ENCODE data around the gene LDLRAD2. TPM values are rescaled to one million over a fixed set of nuclear protein-coding genes. Genes with fewer than 3 reads are reported as not detected.

LDLRAD2 gene
- total RNA-seq, 1 donor from 2014 or later: not detected

DNA sequence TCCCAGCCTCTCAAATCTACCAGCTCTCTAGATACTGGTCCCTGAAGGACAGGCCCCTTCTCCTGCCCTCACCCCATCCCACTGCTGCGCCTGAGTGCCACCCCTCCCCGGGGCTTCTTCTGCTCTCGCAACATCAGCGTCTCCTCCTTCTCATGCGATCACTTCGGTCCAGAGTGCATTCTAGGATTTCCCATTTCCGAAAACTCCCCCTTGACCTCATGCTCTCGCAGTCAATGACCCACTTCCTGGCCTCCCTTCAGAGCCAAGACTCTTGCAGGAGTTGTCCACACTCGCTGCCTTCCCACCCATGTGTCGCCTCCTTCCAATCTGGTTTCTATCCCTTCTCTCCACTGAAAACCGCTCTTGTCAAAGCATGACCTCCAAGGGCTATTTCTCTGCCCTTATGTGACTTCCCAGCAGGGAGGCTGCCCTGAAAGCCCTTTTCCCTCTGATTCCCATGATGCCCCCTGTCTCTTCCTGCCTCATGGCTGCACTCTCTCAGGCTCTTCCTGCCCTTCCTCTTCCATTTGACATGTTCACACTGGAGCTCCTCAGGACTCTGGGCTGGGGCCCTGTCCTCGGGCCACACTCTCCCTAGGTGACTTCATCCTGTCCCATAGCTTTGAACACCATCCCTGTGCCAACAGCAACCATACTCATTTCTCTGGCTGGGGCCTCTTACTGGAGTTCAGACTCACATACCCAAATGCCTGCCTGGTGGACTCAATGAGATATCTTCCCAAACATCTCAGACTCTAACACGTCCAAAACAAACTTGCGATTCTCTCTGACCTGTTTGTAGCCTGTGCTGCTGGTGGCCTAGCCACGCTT is 46.0 kb downstream of the LDLRAD2 start:
- peak; percentile 35 for ATAC-seq
- DNase-seq (ENCODE audit: low spot score): no peak

DNA sequence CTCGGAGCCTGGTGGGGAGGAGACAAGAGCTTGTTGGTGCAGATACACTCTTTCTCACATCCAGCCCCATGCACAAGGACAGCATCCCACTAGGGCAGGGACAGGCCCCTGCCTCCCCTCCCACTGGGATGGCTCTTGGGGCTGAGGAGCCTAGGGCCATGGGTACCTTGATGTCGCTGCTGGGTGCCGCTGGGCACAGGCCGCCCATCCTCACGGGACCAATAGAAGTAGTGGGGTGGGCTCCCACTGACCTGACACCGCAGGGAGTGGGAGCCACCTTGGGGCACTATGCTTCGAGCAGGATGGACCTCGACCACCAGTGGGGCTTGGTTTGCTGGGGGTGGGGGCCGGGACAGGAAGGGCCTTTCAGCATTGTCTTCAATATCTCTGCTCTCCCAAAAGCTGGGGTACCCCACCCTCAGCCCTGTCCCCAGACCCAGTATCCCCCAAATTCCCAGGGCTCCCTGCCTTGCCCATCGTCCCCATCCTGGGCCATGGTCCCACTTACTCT is 47.7 kb downstream of the LDLRAD2 start:
- ATAC-seq (no peak), DNase-seq (ENCODE audit: low spot score) (no peak)

DNA sequence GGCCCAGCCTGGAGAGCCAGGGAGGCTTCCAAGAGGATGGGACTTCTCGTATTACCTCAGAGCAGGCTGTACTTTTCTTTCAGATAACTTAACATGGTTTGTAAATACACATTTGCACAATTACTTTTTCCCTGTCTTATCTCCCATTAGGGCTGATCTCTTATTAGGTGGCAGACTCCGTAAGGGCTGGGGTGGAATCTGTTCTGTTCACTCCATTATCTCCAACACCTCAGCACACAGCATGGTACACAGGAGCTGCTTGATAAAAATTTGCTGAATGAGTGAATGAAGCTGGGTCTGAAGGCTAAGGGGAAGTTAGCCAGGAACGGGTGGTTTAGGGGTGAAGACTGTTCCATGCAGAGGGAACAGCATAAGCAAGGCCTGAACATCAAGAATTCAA is 48.9 kb downstream of the LDLRAD2 start:
- ATAC-seq: no peak
- no peak for DNase-seq (ENCODE audit: low spot score)

DNA sequence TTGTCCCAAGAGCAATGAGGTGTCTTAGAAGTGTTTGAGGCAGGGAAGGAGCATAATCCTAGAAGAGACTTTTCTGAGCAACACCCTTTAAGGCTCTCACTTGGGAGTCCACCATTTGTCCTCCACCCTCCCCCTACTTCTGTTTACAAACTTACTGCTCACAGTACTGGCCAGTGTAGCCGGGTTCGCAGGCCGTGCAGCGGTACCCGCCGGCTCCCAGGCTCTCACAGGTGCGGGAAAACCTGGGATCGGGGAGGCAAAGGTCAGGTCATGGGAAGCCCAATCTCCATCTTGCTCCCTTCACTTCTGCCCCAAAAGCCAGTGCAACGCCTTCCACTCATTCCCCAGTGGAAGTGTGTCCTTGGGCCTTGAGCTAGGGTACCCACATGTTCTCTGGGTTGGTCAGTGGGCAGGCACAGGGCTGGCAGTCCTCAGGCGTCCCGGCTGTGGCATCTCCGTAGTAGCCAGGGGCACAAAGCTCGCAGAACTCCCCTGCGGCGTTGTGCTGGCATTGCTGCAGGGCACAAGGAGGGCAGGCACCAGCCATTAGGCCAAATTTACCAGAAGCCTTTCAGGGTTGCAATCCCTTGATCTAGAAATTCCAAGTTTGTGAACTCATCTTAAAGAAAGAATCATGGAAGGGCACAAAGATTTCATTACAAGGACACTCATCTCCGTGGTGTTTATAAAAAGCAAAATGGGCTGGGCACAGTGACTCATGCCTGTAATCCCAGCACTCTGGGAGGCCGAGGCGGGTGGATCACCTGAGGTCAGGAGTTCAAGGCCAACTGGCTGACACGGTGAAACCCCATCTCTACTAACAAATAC is 49.8 kb downstream of the LDLRAD2 start:
- ATAC-seq: no peak

DNA sequence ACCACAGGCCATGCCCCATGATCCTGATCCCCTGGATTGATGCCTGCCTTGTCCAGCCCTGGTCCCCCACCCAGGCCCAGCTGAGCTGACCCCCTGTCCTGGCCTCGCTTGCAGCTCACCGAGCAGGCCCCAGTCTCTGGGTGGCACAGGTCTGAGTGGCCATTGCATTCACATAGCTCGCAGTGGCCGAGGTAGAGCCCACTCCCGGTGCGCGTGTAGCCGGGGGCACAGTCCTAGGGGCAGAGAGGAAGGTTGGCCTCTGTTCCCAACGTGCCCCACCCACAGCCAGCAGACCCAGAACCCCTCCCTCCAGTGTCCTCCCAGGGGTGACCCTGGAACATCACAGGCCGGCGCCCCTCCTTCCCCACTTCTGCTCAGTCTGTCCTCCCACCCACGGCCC is 51.9 kb downstream of the LDLRAD2 start:
- DNase-seq (ENCODE audit: low spot score) (no peak), ATAC-seq (no peak)

More for the DNA sequence above, 49.8 kb downstream of the LDLRAD2 start:
- DNase-seq (ENCODE audit: low spot score): no peak

DNA sequence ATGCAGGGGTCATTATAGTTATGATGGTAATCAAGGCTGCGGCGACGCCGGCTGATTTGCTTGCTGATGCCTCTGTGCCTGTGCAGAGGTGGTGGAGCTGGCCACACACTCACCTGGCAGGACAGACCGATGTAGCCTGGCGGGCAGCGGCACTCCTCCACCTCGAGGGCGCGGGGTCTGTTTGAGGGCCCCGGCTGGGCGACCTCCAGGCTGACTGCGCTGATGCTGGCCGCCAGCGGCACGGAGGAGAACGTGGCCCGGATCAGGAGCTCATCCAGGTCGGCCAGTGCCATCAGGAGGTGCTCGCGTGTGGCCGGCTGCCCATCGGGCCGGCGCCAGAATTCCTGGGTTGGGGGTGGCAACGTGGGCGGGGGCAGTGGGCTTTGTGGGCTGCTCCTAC is 52.7 kb downstream of the LDLRAD2 start:
- ATAC-seq: no peak
- DNase-seq (ENCODE audit: low spot score): no peak

DNA sequence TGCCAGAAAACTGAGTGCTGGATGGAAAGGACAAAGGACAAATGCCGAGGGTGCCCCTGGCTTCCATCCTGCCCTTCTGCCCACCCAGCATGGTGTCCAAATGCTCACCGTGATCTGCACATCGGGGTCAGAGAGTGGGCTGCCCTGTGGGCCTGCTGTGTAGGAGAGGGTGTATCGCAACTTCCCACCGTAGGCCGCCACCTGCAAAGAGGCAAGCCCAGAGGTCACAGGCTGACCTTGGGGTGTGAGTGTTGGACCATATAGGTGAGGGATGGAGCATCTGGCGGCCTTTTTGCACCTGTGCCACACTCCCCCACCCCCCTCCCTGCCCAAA is 53.5 kb downstream of the LDLRAD2 start:
- ATAC-seq (no peak), DNase-seq (ENCODE audit: low spot score) (no peak)

DNA sequence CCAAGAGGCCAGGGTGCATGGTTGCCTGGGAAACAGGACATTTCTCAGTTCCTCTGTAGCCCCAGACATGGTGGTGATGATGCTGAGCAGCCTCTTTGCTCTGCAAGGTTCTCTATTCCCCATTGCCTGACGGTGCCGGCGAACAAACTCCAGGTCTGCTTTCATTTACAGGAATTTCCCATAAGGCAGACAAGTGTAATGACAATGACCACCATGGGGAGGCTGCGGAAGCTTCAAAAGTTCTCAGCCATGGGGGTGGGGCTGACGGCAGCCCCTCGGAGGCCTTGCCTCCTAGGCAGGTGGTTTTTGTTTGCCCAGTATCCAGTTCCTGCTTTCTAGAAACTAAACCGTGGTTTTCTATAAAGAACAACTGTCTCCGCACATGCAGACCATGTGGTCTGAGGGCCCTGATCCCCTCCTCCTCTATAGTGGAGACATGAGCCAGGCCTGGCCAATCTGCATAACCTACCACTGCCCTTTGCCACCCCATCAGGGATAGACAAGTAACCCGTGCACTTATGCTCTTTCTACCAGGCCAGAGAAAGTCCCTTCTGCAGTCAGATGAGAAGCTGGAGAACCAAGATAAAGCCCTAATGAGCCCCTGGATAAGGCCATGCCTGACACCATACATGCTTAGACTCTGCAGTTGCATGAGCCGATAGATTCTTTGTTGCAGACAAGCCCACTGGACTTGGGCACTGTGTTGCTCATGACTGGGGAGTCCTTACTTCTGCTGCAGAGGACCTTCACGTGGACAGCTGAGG is 54.1 kb downstream of the LDLRAD2 start:
- DNase-seq (ENCODE audit: low spot score) (no peak), ATAC-seq (no peak)

DNA sequence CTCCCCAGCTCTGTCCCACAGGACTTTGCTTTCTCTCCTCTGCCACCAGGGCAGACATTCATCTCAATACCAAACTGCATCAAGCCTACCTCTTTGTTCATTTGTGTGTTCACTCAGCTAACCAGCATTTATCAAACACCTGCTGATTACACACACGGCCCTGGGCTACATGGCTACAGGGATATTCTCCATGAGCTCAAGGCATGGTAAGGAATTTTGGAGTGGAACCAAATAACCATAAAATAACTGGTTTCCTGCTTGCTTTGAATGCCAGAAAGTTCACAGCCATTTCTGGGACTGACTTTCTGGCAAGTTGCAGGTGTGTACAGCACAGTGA is 54.6 kb downstream of the LDLRAD2 start:
- ATAC-seq (no peak), DNase-seq (ENCODE audit: low spot score) (no peak)

DNA sequence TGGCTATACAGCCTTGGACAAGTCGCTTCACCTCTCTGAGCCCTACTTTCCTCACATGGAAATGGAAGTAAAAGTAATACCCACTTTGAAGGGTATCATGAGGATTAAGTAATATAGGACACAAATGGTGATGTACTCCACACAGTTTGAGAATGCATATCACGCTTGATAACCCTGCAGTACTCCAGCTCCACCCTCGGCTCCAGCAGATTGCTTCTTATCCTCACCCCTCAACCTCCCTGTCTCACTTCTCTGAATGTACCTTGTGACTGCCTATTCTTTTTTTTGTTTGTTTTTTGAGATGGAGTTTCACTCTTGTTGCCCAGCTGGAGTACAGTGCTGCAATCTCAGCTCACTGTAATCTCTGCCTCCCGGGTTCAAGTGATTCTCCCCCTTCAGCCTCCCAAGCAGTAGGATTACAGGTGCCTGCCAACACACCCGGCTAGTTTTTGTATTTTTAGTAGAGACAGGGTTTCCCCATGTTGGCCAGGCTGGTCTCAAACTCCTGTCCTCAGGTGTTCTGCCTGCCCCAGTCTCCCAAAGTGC is 55.5 kb downstream of the LDLRAD2 start:
- no peak for ATAC-seq
- DNase-seq (ENCODE audit: low spot score): no peak

DNA sequence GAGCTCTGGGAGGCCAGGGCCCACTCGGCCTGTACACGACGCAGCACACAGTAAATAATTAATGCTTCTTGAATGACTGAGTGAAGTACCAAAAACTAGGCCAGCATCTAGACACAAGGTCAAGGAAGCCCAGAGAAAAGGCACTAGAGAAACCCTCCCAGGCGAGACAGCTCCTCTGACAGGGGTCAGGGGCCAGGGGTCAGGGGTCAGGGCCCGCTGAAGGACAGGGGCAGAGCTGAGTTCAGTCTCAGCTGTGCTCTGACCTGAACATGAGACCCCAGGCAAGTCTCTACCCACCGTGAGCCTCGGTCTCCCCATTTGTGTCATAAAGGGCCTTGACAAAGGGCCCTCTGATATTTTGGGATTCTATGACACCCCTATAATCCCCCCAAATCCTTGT is 56.4 kb downstream of the LDLRAD2 start:
- DNase-seq (ENCODE audit: low spot score) (no peak), ATAC-seq (no peak)

DNA sequence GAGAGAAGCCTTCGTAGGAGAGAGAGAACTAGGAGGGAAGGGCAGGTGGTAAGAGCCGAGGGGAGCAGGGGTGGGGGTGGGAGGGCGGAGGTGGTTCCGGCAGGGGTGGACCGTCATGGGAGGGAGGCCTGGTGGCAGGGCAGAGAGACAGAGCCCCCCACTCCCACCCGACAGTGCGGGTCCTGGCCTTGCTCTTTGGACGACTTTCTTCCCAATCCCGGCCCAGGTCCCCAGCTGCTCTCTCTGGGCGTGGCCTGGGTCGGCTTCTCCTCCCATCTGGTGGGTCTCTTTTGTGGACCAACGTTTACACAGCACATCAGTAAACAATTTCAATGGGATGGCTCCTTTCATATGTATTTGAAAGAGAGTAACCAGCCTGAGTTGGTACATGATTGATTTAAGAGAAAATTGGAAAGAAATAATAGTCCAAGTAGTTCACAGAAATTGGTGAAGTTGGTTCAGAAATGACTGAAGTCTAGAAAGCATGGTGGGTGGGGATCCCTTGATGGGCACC is 56.9 kb downstream of the LDLRAD2 start:
- DNase-seq (ENCODE audit: low spot score) (no peak), ATAC-seq (no peak)

DNA sequence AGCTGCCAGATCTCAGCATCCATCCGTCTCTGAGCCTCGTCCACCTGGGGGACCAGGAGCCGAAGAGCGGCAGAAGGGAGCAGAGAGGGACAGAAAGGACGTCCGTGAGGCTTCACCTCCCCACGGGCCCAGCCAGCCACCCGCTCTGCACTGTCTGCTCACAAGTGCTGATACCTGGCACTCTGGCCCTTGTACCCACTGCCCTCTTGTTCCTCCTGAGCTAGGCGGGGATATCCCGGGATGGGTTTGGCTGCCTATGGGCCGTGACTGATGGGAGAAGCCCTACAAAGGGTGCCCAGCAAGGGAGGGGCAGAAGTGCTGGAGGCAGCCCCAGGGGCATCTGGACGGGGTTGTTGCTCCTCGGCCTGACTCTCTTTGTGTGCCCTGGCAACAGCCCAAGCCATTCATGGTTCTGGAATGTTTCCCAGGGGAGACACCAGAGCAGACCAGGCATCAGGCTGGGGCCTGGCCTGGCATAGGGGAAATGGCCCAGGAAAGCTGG is 57.6 kb downstream of the LDLRAD2 start:
- ATAC-seq: peak; percentile 60
- DNase-seq (ENCODE audit: low spot score): no peak

DNA sequence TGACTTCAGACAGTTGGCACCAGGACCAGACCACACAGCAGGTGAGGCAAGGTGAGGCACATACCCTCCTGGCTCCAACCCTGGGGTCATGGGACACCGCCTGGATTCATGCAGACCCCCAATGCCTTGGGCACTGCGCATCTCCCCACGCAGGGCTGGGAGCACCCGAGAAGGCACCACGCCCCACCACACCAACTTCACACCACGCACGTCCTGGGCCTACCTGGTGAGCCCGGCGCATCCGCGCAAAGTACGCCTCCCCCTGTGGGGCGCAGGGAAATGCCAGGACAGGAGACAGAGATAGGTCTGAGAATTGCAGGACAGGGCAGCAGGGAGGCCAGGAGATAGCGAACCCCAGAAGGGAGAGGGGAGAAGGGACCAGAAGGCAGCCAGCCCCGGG is 58.5 kb downstream of the LDLRAD2 start:
- ATAC-seq (no peak), DNase-seq (ENCODE audit: low spot score) (no peak)

DNA sequence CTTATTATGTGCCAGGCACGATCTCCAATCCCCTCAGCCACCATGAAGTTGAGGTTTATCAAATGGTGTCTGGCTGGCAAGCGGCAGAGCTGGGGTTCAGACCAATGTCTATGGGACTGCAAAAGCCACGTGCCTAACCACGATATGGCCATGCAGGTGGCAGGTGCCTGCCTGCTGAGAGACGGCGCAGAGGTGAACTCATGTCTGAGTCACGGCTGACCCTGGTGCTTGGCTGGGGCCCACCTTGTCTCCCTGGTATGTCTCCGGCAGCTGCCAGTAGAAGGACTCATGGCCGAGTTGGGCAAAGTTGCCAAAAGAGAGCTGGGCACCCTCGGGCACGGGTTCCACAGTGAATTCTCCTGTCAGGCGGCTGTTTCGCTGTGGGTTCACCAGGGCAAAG is 59.9 kb downstream of the LDLRAD2 start:
- ATAC-seq (no peak), DNase-seq (ENCODE audit: low spot score) (no peak)

DNA sequence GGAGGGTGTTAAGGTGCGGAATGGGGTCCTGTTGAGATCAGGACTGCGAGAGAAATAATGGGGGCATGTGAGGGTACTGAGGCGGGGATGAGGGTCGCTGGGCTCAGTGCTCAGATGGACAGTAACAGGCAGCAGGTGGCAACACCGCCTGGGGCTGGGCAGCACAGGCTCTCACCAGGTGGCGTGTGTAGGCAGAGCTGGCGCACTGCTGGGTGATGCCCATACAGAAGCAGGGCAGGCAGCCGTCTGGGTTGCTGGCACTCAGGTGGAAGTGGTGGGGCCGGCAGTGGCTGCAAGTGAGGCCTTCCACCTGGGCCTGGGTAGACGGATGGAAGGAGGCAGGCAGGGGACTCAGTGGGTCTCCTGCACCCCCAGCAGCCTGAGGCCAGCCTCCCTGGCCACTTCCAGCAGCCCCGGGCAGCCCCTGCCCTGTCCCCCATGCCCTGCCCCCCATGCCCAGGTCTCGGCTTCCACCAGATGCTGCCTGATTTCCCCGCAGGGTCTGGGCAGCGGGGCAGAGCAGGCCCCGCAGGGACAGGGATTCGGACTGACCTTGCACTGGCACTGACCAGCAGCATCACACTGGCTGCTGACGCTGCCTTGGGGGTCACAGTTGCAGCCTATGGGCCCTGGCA is 60.5 kb downstream of the LDLRAD2 start:
- ATAC-seq (no peak), DNase-seq (ENCODE audit: low spot score) (no peak)

DNA sequence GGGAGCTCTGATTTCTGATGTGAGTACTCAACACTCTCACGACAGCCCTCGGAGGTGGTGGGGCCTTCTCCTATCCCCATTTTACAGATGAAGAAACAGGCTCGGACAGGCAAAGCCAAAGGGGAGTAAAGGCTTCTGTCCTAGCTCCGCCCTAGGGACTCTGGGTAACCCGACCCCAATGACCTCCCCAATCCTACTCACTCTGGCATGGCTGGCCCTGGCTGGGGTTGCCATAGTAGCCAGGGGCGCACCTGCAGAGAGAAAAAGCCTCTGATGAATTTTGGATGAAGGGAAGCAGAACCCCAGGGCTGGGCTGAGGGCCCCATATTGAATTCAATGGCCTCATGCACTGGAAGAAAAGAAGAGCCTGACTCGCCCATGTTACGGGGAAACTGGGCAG is 61.1 kb downstream of the LDLRAD2 start:
- ATAC-seq (no peak), DNase-seq (ENCODE audit: low spot score) (no peak)

DNA sequence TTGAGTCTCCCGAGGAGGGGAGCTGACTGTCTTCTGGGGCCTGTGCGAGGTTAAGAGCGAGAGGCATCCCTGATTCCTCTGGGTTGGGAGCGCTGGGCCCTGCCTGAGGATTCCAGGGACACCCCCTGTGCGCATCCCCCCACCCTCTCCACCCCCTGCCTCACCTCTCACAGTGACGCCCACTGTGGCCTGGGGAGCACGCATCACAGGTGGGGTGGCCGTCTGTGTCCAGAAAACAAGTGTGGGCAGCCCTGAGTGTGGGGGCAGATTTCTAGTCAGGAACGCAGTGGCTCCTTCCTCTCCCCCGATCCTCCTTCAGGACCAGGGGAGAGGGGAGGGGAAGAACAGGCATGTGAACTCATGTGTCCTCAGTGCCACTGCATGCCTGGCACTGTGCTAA is 61.7 kb downstream of the LDLRAD2 start:
- no peak for ATAC-seq
- no peak for DNase-seq (ENCODE audit: low spot score)

DNA sequence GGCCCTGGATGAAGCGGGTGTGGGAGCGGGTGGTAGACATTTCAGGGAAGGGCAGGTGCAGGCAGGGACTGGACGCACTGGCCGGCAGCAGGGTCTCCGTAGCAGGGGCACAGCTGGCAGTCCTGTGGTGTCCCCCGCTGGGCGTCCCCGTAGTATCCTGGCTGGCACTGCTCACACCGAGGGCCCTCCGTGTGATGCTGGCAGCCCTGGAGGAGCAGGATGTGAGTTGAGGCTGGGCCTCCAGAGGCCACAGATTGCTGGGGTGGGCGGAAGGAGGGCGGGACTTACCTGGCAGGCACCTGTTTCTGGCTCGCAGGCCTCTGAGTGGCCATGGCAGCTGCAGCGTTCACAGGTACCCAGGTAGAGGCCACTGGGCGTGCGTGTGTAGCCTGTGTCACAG is 62.3 kb downstream of the LDLRAD2 start:
- ATAC-seq: no peak

More for the DNA sequence above, 62.3 kb downstream of the LDLRAD2 start:
- DNase-seq (ENCODE audit: low spot score): no peak

Data from left lobe of liver (tissue), 2 donors.